GM12864 (cell line): ENCODE results near the gene MAD1L1.

Experiments used
- DNase-seq: peaks from one replicate; pipeline ENCODE4 v3.0.0-alpha.2; 2011; ENCODE audit warnings: low read depth
- H3K4me3 ChIP-seq: 2 replicates; pipeline ENCODE4 v1.5.1; 2011; ENCODE audit warnings: mild to moderate bottlenecking, low read depth, low read length, control low read depth
- CTCF ChIP-seq: IDR thresholded peaks from 2 replicates; pipeline ENCODE4 v1.5.1; 2011; ENCODE audit warnings: low read depth, mild to moderate bottlenecking, moderate library complexity, low read length, control low read depth, inconsistent platforms; ENCODE audit errors: missing control alignments

Gene MAD1L1

GRCh38 chr7:2220954-2221353, 11.8 kb downstream of the MAD1L1 start:
- no peak for TF ChIP-seq CTCF

GRCh38 chr7:2220506-2220905, 12.2 kb downstream of the MAD1L1 start:
- DNase-seq: no peak
- TF ChIP-seq CTCF: no peak

More at GRCh38 chr7:2220954-2221353, 11.8 kb downstream of the MAD1L1 start:
- no peak overlapping the region for H3K4me3 ChIP-seq
- no peak for DNase-seq

GRCh38 chr7:2220030-2220429, 12.7 kb downstream of the MAD1L1 start:
- DNase-seq: no peak
- TF ChIP-seq CTCF: no peak
- H3K4me3 ChIP-seq: no peak overlapping the region

More at GRCh38 chr7:2220506-2220905, 12.2 kb downstream of the MAD1L1 start:
- H3K4me3 ChIP-seq: no peak overlapping the region

- no peak overlapping the region for H3K4me3 ChIP-seq
- no peak for DNase-seq
- no peak for TF ChIP-seq CTCF
These were observed 13.1 kb downstream of the MAD1L1 start for GRCh38 chr7:2219606-2220005.

GRCh38 chr7:2219136-2219535, 13.6 kb downstream of the MAD1L1 start:
- no peak for DNase-seq
- H3K4me3 ChIP-seq: no peak overlapping the region
- TF ChIP-seq CTCF: no peak

GRCh38 chr7:2218444-2218785, 14.3 kb downstream of the MAD1L1 start:
- H3K4me3 ChIP-seq: no peak overlapping the region
- TF ChIP-seq CTCF: no peak
- DNase-seq: no peak

GRCh38 chr7:2217716-2218443, 14.9 kb downstream of the MAD1L1 start:
- DNase-seq: no peak
- TF ChIP-seq CTCF: no peak
- H3K4me3 ChIP-seq: no peak overlapping the region
